Measurements from ENCODE around the gene LRRC41. TPM values are rescaled to one million over a fixed set of nuclear protein-coding genes. Genes with fewer than 3 reads are reported as not detected.
A peak's percentile ranks its signal among the peaks of the same experiment; 100 is the strongest.

Gene LRRC41
- total and polyA plus RNA-seq, 2 of the 13 experiments (the other 11 are each of a cell fraction or from before 2014, with no cell fraction given) = 48.1 to 53.6 TPM

DNA sequence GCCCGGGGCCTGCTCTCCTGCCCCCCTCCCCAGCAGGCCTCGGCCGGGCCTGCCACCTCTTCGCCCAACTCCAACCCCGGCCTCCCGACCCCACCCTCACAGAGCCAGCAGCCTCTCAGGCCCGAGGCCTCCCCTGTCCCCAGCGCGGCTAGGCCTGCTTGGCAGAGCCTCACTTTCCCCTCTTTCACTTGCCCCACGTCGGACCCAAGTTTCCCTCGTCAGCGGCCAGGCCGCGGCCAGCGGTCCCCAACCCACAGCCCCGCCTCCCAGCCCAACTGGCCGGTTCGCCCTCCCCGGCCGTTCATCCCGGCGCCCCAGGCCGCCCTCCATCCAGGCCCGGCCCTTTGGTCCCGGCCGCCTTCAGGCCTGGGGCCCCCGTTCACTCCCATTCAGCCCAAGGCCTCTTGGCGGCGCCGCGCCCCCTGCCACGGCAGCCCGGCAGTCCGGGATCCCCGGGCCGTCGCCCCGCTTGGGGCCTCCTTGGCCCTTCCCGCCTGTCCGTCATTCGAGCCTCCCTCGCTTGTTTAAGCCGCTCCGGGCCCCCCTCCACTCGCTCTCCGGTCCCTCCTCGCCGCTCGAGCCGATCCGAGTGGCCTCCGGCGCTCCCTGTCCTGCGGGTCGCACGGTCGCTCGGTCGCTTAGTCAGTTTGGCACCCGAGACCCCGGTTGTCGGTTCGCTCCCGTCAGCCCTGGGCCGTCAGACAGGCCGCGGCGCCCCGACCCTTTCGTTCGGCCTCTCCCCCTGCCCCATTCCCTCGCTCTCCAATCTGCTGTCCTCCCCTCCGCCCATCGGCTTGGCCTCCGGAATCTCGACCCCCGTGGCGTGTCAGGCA, 1.4 kb downstream of the LRRC41 start (continued):
- TF ChIP-seq, protein P1, sequence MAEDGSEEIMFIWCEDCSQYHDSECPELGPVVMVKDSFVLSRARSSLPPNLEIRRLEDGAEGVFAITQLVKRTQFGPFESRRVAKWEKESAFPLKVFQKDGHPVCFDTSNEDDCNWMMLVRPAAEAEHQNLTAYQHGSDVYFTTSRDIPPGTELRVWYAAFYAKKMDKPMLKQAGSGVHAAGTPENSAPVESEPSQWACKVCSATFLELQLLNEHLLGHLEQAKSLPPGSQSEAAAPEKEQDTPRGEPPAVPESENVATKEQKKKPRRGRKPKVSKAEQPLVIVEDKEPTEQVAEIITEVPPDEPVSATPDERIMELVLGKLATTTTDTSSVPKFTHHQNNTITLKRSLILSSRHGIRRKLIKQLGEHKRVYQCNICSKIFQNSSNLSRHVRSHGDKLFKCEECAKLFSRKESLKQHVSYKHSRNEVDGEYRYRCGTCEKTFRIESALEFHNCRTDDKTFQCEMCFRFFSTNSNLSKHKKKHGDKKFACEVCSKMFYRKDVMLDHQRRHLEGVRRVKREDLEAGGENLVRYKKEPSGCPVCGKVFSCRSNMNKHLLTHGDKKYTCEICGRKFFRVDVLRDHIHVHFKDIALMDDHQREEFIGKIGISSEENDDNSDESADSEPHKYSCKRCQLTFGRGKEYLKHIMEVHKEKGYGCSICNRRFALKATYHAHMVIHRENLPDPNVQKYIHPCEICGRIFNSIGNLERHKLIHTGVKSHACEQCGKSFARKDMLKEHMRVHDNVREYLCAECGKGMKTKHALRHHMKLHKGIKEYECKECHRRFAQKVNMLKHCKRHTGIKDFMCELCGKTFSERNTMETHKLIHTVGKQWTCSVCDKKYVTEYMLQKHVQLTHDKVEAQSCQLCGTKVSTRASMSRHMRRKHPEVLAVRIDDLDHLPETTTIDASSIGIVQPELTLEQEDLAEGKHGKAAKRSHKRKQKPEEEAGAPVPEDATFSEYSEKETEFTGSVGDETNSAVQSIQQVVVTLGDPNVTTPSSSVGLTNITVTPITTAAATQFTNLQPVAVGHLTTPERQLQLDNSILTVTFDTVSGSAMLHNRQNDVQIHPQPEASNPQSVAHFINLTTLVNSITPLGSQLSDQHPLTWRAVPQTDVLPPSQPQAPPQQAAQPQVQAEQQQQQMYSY (CRISPR knock-in tag; IDR thresholded peaks at IDR 0.05) = no peak; the same call in 1 of the 2 replicates
- no peak for TF ChIP-seq NR3C1 (CRISPR knock-in tag; IDR thresholded peaks at IDR 0.05)
- TF ChIP-seq, protein P2, sequence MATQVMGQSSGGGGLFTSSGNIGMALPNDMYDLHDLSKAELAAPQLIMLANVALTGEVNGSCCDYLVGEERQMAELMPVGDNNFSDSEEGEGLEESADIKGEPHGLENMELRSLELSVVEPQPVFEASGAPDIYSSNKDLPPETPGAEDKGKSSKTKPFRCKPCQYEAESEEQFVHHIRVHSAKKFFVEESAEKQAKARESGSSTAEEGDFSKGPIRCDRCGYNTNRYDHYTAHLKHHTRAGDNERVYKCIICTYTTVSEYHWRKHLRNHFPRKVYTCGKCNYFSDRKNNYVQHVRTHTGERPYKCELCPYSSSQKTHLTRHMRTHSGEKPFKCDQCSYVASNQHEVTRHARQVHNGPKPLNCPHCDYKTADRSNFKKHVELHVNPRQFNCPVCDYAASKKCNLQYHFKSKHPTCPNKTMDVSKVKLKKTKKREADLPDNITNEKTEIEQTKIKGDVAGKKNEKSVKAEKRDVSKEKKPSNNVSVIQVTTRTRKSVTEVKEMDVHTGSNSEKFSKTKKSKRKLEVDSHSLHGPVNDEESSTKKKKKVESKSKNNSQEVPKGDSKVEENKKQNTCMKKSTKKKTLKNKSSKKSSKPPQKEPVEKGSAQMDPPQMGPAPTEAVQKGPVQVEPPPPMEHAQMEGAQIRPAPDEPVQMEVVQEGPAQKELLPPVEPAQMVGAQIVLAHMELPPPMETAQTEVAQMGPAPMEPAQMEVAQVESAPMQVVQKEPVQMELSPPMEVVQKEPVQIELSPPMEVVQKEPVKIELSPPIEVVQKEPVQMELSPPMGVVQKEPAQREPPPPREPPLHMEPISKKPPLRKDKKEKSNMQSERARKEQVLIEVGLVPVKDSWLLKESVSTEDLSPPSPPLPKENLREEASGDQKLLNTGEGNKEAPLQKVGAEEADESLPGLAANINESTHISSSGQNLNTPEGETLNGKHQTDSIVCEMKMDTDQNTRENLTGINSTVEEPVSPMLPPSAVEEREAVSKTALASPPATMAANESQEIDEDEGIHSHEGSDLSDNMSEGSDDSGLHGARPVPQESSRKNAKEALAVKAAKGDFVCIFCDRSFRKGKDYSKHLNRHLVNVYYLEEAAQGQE (IDR thresholded peaks at IDR 0.05; ENCODE audit: borderline replicate concordance in 1 of 2, low read depth in 1 of 2, low read length in 2 of 2) = no peak
- peak; percentile 17 for TF ChIP-seq XRCC5 (optimal IDR thresholded peaks at IDR 0.05; ENCODE audit: low read length)
- 0 out of 2 replicates have a peak, but pooled peaks have one; percentile 16 for TF ChIP-seq HNRNPL (IDR thresholded peaks at IDR 0.05; ENCODE audit: low read depth, low read length)
- TF ChIP-seq SUZ12 (IDR thresholded peaks at IDR 0.05; ENCODE audit: low read depth, low read length) = no peak
- TF ChIP-seq ZNF136 (CRISPR knock-in tag; IDR thresholded peaks at IDR 0.05; ENCODE audit: low read depth) = no peak; the same call in 1 of the 2 replicates
- TF ChIP-seq, protein P3, sequence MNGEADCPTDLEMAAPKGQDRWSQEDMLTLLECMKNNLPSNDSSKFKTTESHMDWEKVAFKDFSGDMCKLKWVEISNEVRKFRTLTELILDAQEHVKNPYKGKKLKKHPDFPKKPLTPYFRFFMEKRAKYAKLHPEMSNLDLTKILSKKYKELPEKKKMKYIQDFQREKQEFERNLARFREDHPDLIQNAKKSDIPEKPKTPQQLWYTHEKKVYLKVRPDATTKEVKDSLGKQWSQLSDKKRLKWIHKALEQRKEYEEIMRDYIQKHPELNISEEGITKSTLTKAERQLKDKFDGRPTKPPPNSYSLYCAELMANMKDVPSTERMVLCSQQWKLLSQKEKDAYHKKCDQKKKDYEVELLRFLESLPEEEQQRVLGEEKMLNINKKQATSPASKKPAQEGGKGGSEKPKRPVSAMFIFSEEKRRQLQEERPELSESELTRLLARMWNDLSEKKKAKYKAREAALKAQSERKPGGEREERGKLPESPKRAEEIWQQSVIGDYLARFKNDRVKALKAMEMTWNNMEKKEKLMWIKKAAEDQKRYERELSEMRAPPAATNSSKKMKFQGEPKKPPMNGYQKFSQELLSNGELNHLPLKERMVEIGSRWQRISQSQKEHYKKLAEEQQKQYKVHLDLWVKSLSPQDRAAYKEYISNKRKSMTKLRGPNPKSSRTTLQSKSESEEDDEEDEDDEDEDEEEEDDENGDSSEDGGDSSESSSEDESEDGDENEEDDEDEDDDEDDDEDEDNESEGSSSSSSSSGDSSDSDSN (CRISPR knock-in tag; IDR thresholded peaks at IDR 0.05) = peak; percentile 97
- TF ChIP-seq ZNF335 (CRISPR knock-in tag; IDR thresholded peaks at IDR 0.05) = no peak
- TF ChIP-seq, protein P4, sequence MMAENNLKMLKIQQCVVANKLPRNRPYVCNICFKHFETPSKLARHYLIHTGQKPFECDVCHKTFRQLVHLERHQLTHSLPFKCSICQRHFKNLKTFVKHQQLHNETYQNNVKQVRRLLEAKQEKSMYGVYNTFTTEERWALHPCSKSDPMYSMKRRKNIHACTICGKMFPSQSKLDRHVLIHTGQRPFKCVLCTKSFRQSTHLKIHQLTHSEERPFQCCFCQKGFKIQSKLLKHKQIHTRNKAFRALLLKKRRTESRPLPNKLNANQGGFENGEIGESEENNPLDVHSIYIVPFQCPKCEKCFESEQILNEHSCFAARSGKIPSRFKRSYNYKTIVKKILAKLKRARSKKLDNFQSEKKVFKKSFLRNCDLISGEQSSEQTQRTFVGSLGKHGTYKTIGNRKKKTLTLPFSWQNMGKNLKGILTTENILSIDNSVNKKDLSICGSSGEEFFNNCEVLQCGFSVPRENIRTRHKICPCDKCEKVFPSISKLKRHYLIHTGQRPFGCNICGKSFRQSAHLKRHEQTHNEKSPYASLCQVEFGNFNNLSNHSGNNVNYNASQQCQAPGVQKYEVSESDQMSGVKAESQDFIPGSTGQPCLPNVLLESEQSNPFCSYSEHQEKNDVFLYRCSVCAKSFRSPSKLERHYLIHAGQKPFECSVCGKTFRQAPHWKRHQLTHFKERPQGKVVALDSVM (CRISPR knock-in tag; IDR thresholded peaks at IDR 0.05) = peak; percentile 26; the same call in 1 of the 2 replicates
- TF ChIP-seq ZNF230 (CRISPR knock-in tag; IDR thresholded peaks at IDR 0.05) = peak; percentile 87; the same call in 1 of the 2 replicates
- peak; percentile 81; the same call in 1 of the 2 replicates for TF ChIP-seq EEA1 (CRISPR knock-in tag; IDR thresholded peaks at IDR 0.05; ENCODE audit: borderline replicate concordance)
- TF ChIP-seq, protein P5, sequence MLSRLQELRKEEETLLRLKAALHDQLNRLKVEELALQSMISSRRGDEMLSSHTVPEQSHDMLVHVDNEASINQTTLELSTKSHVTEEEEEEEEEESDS (CRISPR knock-in tag; IDR thresholded peaks at IDR 0.05; ENCODE audit: borderline replicate concordance) = no peak
- TF ChIP-seq EZH2 (conservative IDR thresholded peaks at IDR 0.05; ENCODE audit: low read depth, low read length) = no peak
